Natural killer cell (primary cell): ENCODE data around the gene FOXD4L3. TPM values are rescaled to one million over a fixed set of nuclear protein-coding genes. Genes with fewer than 3 reads are reported as not detected.

Experiments
- total RNA-seq, 4 donors: library from RNA; stranded (reverse); fragments of 120-200 nt in 1 of 4; gene quantifications; one replicate each; pipeline versions ENCODE4 v1.2.3 to v1.2.4, GENCODE V29; 2013 to 2022

FOXD4L3 gene
- total RNA-seq, 3 donors from 2014 or later (not counting 1 experiment from before 2014, with no cell fraction given): not detected

Other genes starting within 250 kb of the FOXD4L3 start
- gene ZNG1C, start 60.9 kb upstream of the FOXD4L3 start, total RNA-seq: 10 to 100 TPM in 2 of 3 donors, 1 to 10 TPM in 1; 7.0 to 17.0 (median 13.5) TPM
- gene PGM5, start 53.7 kb downstream of the FOXD4L3 start, total RNA-seq: 1 to 10 TPM in 1 of 3 donors, under 1 TPM in 1, not detected in 1; 0.43 to 1.8 TPM
- gene TMEM252, start 238.0 kb downstream of the FOXD4L3 start, total RNA-seq: not detected